ENCODE results near the gene EP300.

DNA sequence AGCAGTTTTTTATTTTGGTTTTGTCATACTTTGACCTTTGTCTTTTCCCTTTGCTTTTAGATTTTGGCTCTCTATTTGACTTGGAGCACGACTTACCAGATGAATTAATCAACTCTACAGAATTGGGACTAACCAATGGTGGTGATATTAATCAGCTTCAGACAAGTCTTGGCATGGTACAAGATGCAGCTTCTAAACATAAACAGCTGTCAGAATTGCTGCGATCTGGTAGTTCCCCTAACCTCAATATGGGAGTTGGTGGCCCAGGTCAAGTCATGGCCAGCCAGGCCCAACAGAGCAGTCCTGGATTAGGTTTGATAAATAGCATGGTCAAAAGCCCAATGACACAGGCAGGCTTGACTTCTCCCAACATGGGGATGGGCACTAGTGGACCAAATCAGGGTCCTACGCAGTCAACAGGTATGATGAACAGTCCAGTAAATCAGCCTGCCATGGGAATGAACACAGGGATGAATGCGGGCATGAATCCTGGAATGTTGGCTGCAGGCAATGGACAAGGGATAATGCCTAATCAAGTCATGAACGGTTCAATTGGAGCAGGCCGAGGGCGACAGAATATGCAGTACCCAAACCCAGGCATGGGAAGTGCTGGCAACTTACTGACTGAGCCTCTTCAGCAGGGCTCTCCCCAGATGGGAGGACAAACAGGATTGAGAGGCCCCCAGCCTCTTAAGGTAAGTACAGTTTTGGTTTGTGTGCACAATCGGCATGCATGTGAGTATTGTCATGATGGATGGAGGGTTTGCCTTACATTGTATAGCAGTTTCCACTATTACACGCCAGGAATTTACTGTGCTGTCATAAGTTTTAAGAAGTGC, 25.0 kb downstream of the EP300 start:
- TF ChIP-seq, protein P1, sequence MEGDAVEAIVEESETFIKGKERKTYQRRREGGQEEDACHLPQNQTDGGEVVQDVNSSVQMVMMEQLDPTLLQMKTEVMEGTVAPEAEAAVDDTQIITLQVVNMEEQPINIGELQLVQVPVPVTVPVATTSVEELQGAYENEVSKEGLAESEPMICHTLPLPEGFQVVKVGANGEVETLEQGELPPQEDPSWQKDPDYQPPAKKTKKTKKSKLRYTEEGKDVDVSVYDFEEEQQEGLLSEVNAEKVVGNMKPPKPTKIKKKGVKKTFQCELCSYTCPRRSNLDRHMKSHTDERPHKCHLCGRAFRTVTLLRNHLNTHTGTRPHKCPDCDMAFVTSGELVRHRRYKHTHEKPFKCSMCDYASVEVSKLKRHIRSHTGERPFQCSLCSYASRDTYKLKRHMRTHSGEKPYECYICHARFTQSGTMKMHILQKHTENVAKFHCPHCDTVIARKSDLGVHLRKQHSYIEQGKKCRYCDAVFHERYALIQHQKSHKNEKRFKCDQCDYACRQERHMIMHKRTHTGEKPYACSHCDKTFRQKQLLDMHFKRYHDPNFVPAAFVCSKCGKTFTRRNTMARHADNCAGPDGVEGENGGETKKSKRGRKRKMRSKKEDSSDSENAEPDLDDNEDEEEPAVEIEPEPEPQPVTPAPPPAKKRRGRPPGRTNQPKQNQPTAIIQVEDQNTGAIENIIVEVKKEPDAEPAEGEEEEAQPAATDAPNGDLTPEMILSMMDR (IDR thresholded peaks at IDR 0.05) = no peak
- no peak for TF ChIP-seq POLR2A (IDR thresholded peaks at IDR 0.05)
